K562 (cell line): ENCODE measurements around the gene CSN1S1. TPM values are rescaled to one million over a fixed set of nuclear protein-coding genes. Genes with fewer than 3 reads are reported as not detected.

ENCODE experiments used
- ATAC-seq: fragments of 200-7000 bp; cut with Tn5 transposase; 3 replicates; pipeline ENCODE4 v1.9.1; 2020; ENCODE audit warnings: moderate library complexity
- BruUV-seq: library from RNA; stranded (reverse); fragments of 400-500 nt; replicated peaks from 2 replicates; lab custom pipeline; 2021; lab: Mats Ljungman, UMichigan
- CTCF ChIA-PET: fragments of 300-600 bp; formaldehyde crosslinking; extraction: SDS; loops from one replicate; lab custom pipeline; 2021; ENCODE audit warnings: low intra/inter-chr PET ratio; lab: Yijun Ruan, JAX
- POLR2A ChIA-PET: fragments of 300-600, 350-650 bp; sonication (Branson Sonifier 250); formaldehyde crosslinking; extraction: SDS; loops from one replicate; lab custom pipeline; 2021; ENCODE audit warnings: antibody characterized with exemption, inconsistent platforms; lab: Yijun Ruan, JAX
- DNase-seq, 4 experiments: peaks; one replicate each; pipeline versions ENCODE4 v3.0.0 to v3.0.0-alpha.2; 2011 to 2018; ENCODE audit warnings: low spot score in 3 of 4, mixed read lengths in 3 of 4; ENCODE audit errors: extremely low read depth in 1 of 4
- FAIRE-seq: peaks from 2 replicates; lab custom pipeline; 2011; peaks lifted over from hg19 to GRCh38; lab: Jason Lieb, UNC
- H2AFZ ChIP-seq: 2 replicates; pipeline ENCODE4 v1.6.0; 2011; ENCODE audit warnings: low read depth, low read length, control low read depth, inconsistent platforms
- H3K27ac ChIP-seq: fragments of 200-600 bp; 3 replicates; pipeline ENCODE4 v1.8.0; 2011; ENCODE audit warnings: low read depth, mild to moderate bottlenecking, control low read depth, inconsistent platforms, low read length, moderate library complexity, mixed read lengths; ENCODE audit errors: extremely low read depth
- H3K27me3 ChIP-seq, 2 experiments: fragments of 300-600 bp in 1 of 2; 2 replicates in 1 of 2; 3 replicates in 1 of 2; pipeline versions ENCODE4 v1.6.0 to v1.8.0; 2011; ENCODE audit warnings: inconsistent platforms in 2 of 2, low read length in 2 of 2, mild to moderate bottlenecking in 1 of 2, mixed read lengths in 1 of 2, moderate library complexity in 1 of 2; ENCODE audit not compliant: control insufficient read depth in 2 of 2, insufficient read depth in 2 of 2
- H3K36me3 ChIP-seq: fragments of 300-600 bp; 3 replicates; pipeline ENCODE4 v1.8.0; 2011; ENCODE audit warnings: mild to moderate bottlenecking, low read length, inconsistent platforms; ENCODE audit not compliant: control insufficient read depth, insufficient read depth
- H3K4me1 ChIP-seq, 2 experiments: fragments of 200-600 bp in 1 of 2; replicated peaks in 1 of 2; 2 replicates in 1 of 2; 3 replicates in 1 of 2; pipeline versions ENCODE4 v1.5.1 to v1.8.0; 2011; ENCODE audit warnings: inconsistent platforms in 2 of 2, low read length in 2 of 2, mild to moderate bottlenecking in 1 of 2, mixed read lengths in 1 of 2, moderate library complexity in 1 of 2; ENCODE audit not compliant: control insufficient read depth in 2 of 2, insufficient read depth in 2 of 2
- H3K4me2 ChIP-seq: 2 replicates; pipeline ENCODE4 v1.6.1; 2011; ENCODE audit warnings: low read length, control low read depth, inconsistent platforms, mixed read lengths; ENCODE audit not compliant: insufficient read depth
- H3K4me3 ChIP-seq: fragments of 200-600 bp; sonication (generic), shearing (Covaris generic); 2 replicates; pipeline ENCODE4 v1.5.1; 2016; ENCODE audit warnings: control low read depth, inconsistent platforms
- H3K79me2 ChIP-seq: fragments of 200-600 bp; 3 replicates; pipeline ENCODE4 v1.8.0; 2011; ENCODE audit warnings: low read length, inconsistent platforms; ENCODE audit not compliant: control insufficient read depth, insufficient read depth
- H3K9ac ChIP-seq, 2 experiments: 2 replicates each; pipeline versions ENCODE4 v1.6.0 to v1.6.1; 2011; ENCODE audit warnings: low read depth in 2 of 2, low read length in 2 of 2, control low read depth in 1 of 2, inconsistent platforms in 1 of 2, mild to moderate bottlenecking in 1 of 2, mixed read lengths in 1 of 2; ENCODE audit not compliant: insufficient read depth in 1 of 2
- H3K9me1 ChIP-seq: one replicate; pipeline ENCODE4 v1.6.0; 2011; ENCODE audit warnings: inconsistent platforms, mild to moderate bottlenecking, low read length, moderate library complexity; ENCODE audit not compliant: control insufficient read depth, insufficient read depth
- H3K9me3 ChIP-seq: replicated peaks from 2 replicates; pipeline ENCODE4 v1.5.1; 2011; ENCODE audit warnings: low read depth, low read length, inconsistent platforms; ENCODE audit not compliant: control insufficient read depth, insufficient read depth
- H4K20me1 ChIP-seq: replicated peaks from 2 replicates; pipeline ENCODE4 v1.6.1; 2011; ENCODE audit warnings: low read length, inconsistent platforms, mixed read lengths; ENCODE audit not compliant: control insufficient read depth, insufficient read depth
- ATF1 ChIP-seq, 2 experiments: fragments of 450-650 bp in 1 of 2; IDR thresholded peaks; 2 replicates each; pipeline ENCODE4 v1.6.1; 2016; ENCODE audit warnings: missing compliant biosample characterization in 1 of 2, missing genetic modification characterization in 1 of 2
- CREB1 ChIP-seq, 2 experiments: sonication (generic) in 1 of 2; formaldehyde crosslinking in 1 of 2; IDR thresholded peaks; 2 replicates each; pipeline versions ENCODE4 v1.6.1 to v1.8.0; 2012 to 2022; ENCODE audit warnings: inconsistent platforms in 1 of 2, mild to moderate bottlenecking in 1 of 2, missing genetic modification reagents in 1 of 2, moderate library complexity in 1 of 2
- DMBX1 ChIP-seq: fragments of 250-450 bp; sonication (Bioruptor Pico); IDR thresholded peaks from 2 replicates; pipeline ENCODE4 v1.8.0; 2022; ENCODE audit warnings: inconsistent platforms, mild to moderate bottlenecking, moderate library complexity, borderline replicate concordance
- ELF1 ChIP-seq: fragments of 200-800 bp; sonication (Bioruptor generic); IDR thresholded peaks from 2 replicates; pipeline ENCODE4 v1.6.1; 2016; ENCODE audit warnings: missing genetic modification characterization, missing compliant biosample characterization
- ELF4 ChIP-seq: fragments of 450-650 bp; formaldehyde crosslinking; IDR thresholded peaks from 2 replicates; pipeline ENCODE4 v1.4.0; 2022; ENCODE audit warnings: missing genetic modification characterization
- ILF3 ChIP-seq: fragments of 450-650 bp; IDR thresholded peaks from 2 replicates; pipeline ENCODE4 v1.6.1; 2018; ENCODE audit warnings: antibody characterized with exemption, mild to moderate bottlenecking, moderate library complexity, borderline replicate concordance
- NEUROD1 ChIP-seq: fragments of 150-350 bp; IDR thresholded peaks from 2 replicates; pipeline ENCODE4 v1.6.1; 2014; ENCODE audit warnings: borderline replicate concordance, low read length, low read depth; ENCODE audit not compliant: partially characterized antibody
- NFATC3 ChIP-seq: fragments of 450-650 bp; IDR thresholded peaks from 2 replicates; pipeline ENCODE4 v1.6.1; 2017; ENCODE audit warnings: mild to moderate bottlenecking
- PCBP2 ChIP-seq: fragments of 200-400 bp; formaldehyde crosslinking; IDR thresholded peaks from 2 replicates; pipeline ENCODE4 v1.6.1; 2018; ENCODE audit warnings: low read length, low read depth, mild to moderate bottlenecking, moderate library complexity; ENCODE audit not compliant: poor library complexity, severe bottlenecking
- POLR3A ChIP-seq: IDR thresholded peaks from 2 replicates; pipeline ENCODE4 v1.6.1; 2011; ENCODE audit warnings: borderline replicate concordance, mild to moderate bottlenecking, moderate library complexity; ENCODE audit not compliant: insufficient read length, insufficient read depth; ENCODE audit errors: extremely low read depth
- RBM14 ChIP-seq: fragments of 200-400 bp; formaldehyde crosslinking; IDR thresholded peaks from 2 replicates; pipeline ENCODE4 v1.6.1; 2018; ENCODE audit warnings: low read depth, mild to moderate bottlenecking, low read length, moderate library complexity, borderline replicate concordance; ENCODE audit not compliant: insufficient read depth
- RHOXF2B ChIP-seq: fragments of 250-450 bp; sonication (Bioruptor Pico); conservative IDR thresholded peaks from 2 replicates; pipeline ENCODE4 v1.5.1; 2021
- SIRT6 ChIP-seq: IDR thresholded peaks from one replicate; pipeline ENCODE4 v1.6.1; 2012; ENCODE audit warnings: low read depth, mild to moderate bottlenecking, control low read depth, inconsistent platforms, low read length, moderate library complexity
- TARDBP ChIP-seq: fragments of 450-650 bp; IDR thresholded peaks from 2 replicates; pipeline ENCODE4 v1.6.1; 2016
- TFAP4 ChIP-seq: sonication (generic); formaldehyde crosslinking; IDR thresholded peaks from 2 replicates; pipeline ENCODE4 v1.8.0; 2022; ENCODE audit warnings: missing genetic modification reagents, mild to moderate bottlenecking, moderate library complexity, borderline replicate concordance
- XRCC4 ChIP-seq: IDR thresholded peaks from one replicate; pipeline ENCODE4 v1.6.1; 2011; ENCODE audit not compliant: insufficient read depth, insufficient read length; ENCODE audit errors: extremely low read depth
- WGBS: fragments of 100-300 bp; shearing (Covaris generic); methylation state at CpG from one replicate; pipeline ENCODE4 v1.1.6; 2016; ENCODE audit warnings: low coverage, mixed read lengths; ENCODE audit not compliant: insufficient coverage; ENCODE audit errors: missing lambda C conversion rate; 5-methylcytosine and 5-hydroxymethylcytosine counted together
- in situ Hi-C: fragments of 300-500 bp; cut with MboI; formaldehyde crosslinking; loops from 4 replicates; pipeline ENCODE4 v1.15.0; 2018; ENCODE audit warnings: inconsistent platforms, mixed read lengths
- intact Hi-C: fragments of 100-400 bp; cut with micrococcal nuclease; formaldehyde crosslinking; loops from 2 replicates; pipeline ENCODE4 v1.14.2; 2022
- polyA plus RNA-seq, 8 experiments: library from polyadenylated mRNA; depleted of rRNA in 4 of 8; stranded (reverse) in 5 of 8; unstranded in 3 of 8; fragments of >200 nt; fragmentation: Nextera tagmentation in 2 of 8; fragmentation: Illumina TruSeq in 1 of 8; extraction: Ambion mirVana in 2 of 8; extraction: Trizol in 1 of 8; gene quantifications; 2 replicates each; pipeline versions ENCODE4 v1.2.1 to v1.2.3, GENCODE V29; 2011 to 2014; ENCODE audit warnings: inconsistent platforms in 1 of 8, missing spikeins in 1 of 8
- total RNA-seq, 7 experiments: library from RNA; depleted of rRNA in 6 of 7; stranded (reverse); fragments of >200 nt in 6 of 7; fragmentation: Illumina TruSeq in 2 of 7; extraction: Trizol in 2 of 7; gene quantifications; 2 replicates each; pipeline versions ENCODE4 v1.2.1 to v1.2.3, GENCODE V29; 2011 to 2021; ENCODE audit warnings: low replicate concordance in 1 of 7
- TF ChIP-seq, protein P1 (sequence below): fragments of 450-650 bp; formaldehyde crosslinking; IDR thresholded peaks from 2 replicates; pipeline ENCODE4 v1.4.0; 2020; ENCODE audit warnings: mild to moderate bottlenecking

Gene CSN1S1
- total and polyA plus RNA-seq, 9 of the 15 experiments (the other 6 are each of a cell fraction or from before 2014, with no cell fraction given), result not detected

DNA sequence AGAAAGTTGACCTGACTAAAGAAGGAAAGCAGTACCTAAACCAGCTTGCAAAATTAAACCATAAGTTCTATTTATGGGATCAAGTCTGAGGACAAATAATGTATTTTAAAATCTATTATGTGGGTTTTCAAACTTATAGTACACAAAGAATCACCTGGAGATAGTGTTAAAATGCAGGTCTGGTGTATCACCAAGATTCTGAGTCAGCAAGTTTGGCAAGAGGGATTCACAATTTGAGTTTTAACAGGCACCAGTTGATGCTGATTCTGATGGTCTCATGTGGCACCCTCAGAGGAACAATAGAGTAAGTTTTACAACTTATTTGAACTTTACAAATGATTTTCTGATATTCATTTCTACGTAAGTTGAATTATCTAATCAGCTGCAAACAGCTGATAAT is 55.8 kb downstream of the CSN1S1 start:
- ChIA-PET POLR2A (no interaction called here), CTCF (no interaction called here)
- Histone ChIP-seq H4K20me1 (no peaks in the 10 kb centered on the region), H3K27ac (no peak overlapping the region), H3K9me3 (no peaks in the 10 kb centered on the region), H3K4me1 (no peaks in the 10 kb centered on the region), H3K4me3 (no peak overlapping the region), H3K79me2 (no peaks in the 10 kb centered on the region), H3K27me3 (no peaks in the 10 kb centered on the region), H3K9ac (no peak overlapping the region), H3K36me3 (no peaks in the 10 kb centered on the region), H3K9me1 (no peaks in the 10 kb centered on the region), H2AFZ (no peak overlapping the region), H3K4me2 (no peak overlapping the region)
- DNase-seq, result no peak
- WGBS, result 5% methylated on average over 1 of the region's 1 CpG
- in situ Hi-C loops, result no loop called here
- no TSS peak for BruUV-seq
- ATAC-seq, result no peak
- intact Hi-C loops, result no loop called here
- no peak for FAIRE-seq
- TF ChIP-seq ILF3 (no peak), DMBX1 (CRISPR knock-in tag) (no peak), CREB1 (IDR thresholded peaks at IDR 0.05) (no peak), CREB1 (CRISPR knock-in tag; IDR thresholded peaks at IDR 0.05) (no peak), TFAP4 (no peak), NFATC3 (no peak), ELF1 (tag) (no peak), NEUROD1 (no peak), PCBP2 (no peak), ATF1 (CRISPR knock-in tag; IDR thresholded peaks at IDR 0.05) (no peak), ATF1 (tag; IDR thresholded peaks at IDR 0.05) (no peak), RHOXF2B (no peak), POLR3A (no peak), TARDBP (no peak), RBM14 (no peak), ELF4 (no peak), SIRT6 (no peak), XRCC4 (no peak)
- TF ChIP-seq, protein P1, sequence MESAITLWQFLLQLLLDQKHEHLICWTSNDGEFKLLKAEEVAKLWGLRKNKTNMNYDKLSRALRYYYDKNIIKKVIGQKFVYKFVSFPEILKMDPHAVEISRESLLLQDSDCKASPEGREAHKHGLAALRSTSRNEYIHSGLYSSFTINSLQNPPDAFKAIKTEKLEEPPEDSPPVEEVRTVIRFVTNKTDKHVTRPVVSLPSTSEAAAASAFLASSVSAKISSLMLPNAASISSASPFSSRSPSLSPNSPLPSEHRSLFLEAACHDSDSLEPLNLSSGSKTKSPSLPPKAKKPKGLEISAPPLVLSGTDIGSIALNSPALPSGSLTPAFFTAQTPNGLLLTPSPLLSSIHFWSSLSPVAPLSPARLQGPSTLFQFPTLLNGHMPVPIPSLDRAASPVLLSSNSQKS (CRISPR knock-in tag), result no peak
